Hepatocyte (in vitro differentiated cells): ENCODE results near the gene MIEF2. TPM values are rescaled to one million over a fixed set of nuclear protein-coding genes. Genes with fewer than 3 reads are reported as not detected.
"Not testable (repeated sequence)": the region's sequence is repeated elsewhere in the genome, so short reads cannot be mapped to it uniquely, and the experiment has no call there.

Experiments
- DNase-seq: peaks from one replicate; pipeline ENCODE4 v3.0.0-alpha.2; 2016; ENCODE audit warnings: low spot score
- H2AFZ ChIP-seq: fragments of 200-600 bp; sonication (generic); 2 replicates; pipeline ENCODE4 v1.6.0; 2016; ENCODE audit warnings: antibody characterized with exemption, mild to moderate bottlenecking
- H3K27ac ChIP-seq: fragments of 200-600 bp; sonication (generic); 2 replicates; pipeline ENCODE4 v1.5.1; 2016; ENCODE audit warnings: mild to moderate bottlenecking
- H3K27me3 ChIP-seq: fragments of 200-600 bp; sonication (generic); 2 replicates; pipeline ENCODE4 v1.6.1; 2016
- H3K36me3 ChIP-seq: fragments of 200-600 bp; sonication (generic); replicated peaks from 2 replicates; pipeline ENCODE4 v1.5.1; 2016; ENCODE audit warnings: low read depth; ENCODE audit not compliant: insufficient read depth
- H3K4me1 ChIP-seq: fragments of 200-600 bp; sonication (generic); 2 replicates; pipeline ENCODE4 v1.5.1; 2016; ENCODE audit warnings: mild to moderate bottlenecking, moderate library complexity; ENCODE audit not compliant: insufficient read depth
- H3K4me2 ChIP-seq: fragments of 200-600 bp; sonication (generic); 2 replicates; pipeline ENCODE4 v1.6.0; 2016
- H3K4me3 ChIP-seq: fragments of 200-600 bp; sonication (generic); 2 replicates; pipeline ENCODE4 v1.5.1; 2016; ENCODE audit warnings: mild to moderate bottlenecking
- H3K79me2 ChIP-seq: fragments of 200-600 bp; sonication (generic); 2 replicates; pipeline ENCODE4 v1.6.0; 2017; ENCODE audit warnings: mild to moderate bottlenecking
- H3K9me2 ChIP-seq: fragments of 200-600 bp; sonication (generic); replicated peaks from 2 replicates; pipeline ENCODE4 v1.6.0; 2017; ENCODE audit warnings: mild to moderate bottlenecking; ENCODE audit not compliant: insufficient read depth
- H3K9me3 ChIP-seq: fragments of 200-600 bp; sonication (generic); 2 replicates; pipeline ENCODE4 v1.5.1; 2016; ENCODE audit warnings: low read depth, mild to moderate bottlenecking
- H4K20me1 ChIP-seq: fragments of 200-600 bp; sonication (generic); 2 replicates; pipeline ENCODE4 v1.6.0; 2016; ENCODE audit warnings: mild to moderate bottlenecking; ENCODE audit not compliant: insufficient read depth, poor library complexity, severe bottlenecking
- CTCF ChIP-seq: fragments of 200-600 bp; sonication (generic); IDR thresholded peaks from 2 replicates; pipeline ENCODE4 v1.5.1; 2016; ENCODE audit warnings: antibody characterized with exemption, mild to moderate bottlenecking; ENCODE audit not compliant: poor library complexity
- EZH2 ChIP-seq: fragments of 200-600 bp; sonication (generic); IDR thresholded peaks from 2 replicates; pipeline ENCODE4 v1.6.1; 2016; ENCODE audit warnings: antibody characterized with exemption, mild to moderate bottlenecking, borderline replicate concordance
- EZH2phosphoT487 ChIP-seq: fragments of 200-600 bp; sonication (generic); IDR thresholded peaks from one replicate; pipeline ENCODE4 v1.6.1; 2018; ENCODE audit warnings: antibody characterized with exemption, mild to moderate bottlenecking, low read depth, moderate library complexity; ENCODE audit not compliant: unreplicated experiment, severe bottlenecking
- WGBS: methylation state at CpG from one replicate; pipeline ENCODE4 v1.1.6; 2016; ENCODE audit warnings: low lambda C conversion rate; ENCODE audit errors: missing lambda C conversion rate; 5-methylcytosine and 5-hydroxymethylcytosine counted together
- polyA plus RNA-seq: library from polyadenylated mRNA; unstranded; fragments of >200 nt; fragmentation: Nextera tagmentation; extraction: Ambion mirVana; gene quantifications from 2 replicates; pipeline ENCODE4 v1.2.1, GENCODE V29; 2016
- total RNA-seq: library from RNA; depleted of rRNA; stranded (reverse); fragments of >200 nt; gene quantifications from 2 replicates; pipeline ENCODE4 v1.2.3, GENCODE V29; 2014

Gene MIEF2
- total and polyA plus RNA-seq, 2 experiments from 2014 or later = 21.0 to 29.3 TPM

GRCh38 chr17:18291718-18292540 is 31.5 kb downstream of the MIEF2 start:
- Histone ChIP-seq H3K4me2 (no peak overlapping the region), H3K9me2 (no peaks in the 10 kb centered on the region), H3K9me3 (no peaks in the 10 kb centered on the region), H3K4me3 (no peak overlapping the region), H3K27ac (no peak overlapping the region), H2AFZ (no peak overlapping the region), H3K27me3 (no peaks in the 10 kb centered on the region), H3K4me1 (no peaks in the 10 kb centered on the region), H3K79me2 (no peaks in the 10 kb centered on the region), H3K36me3 (no peaks in the 10 kb centered on the region), H4K20me1 (no peaks in the 10 kb centered on the region)
- no peak for TF ChIP-seq CTCF
- no peak for TF ChIP-seq EZH2phosphoT487
- TF ChIP-seq EZH2 = no peak
- DNase-seq = no peak
- 86% methylated on average over 15 of the region's 15 CpGs for WGBS

GRCh38 chr17:18298061-18298460 is 37.6 kb downstream of the MIEF2 start:
- not testable (repeated sequence) for H3K4me3 ChIP-seq, H3K9me2 ChIP-seq, H3K79me2 ChIP-seq, H3K27me3 ChIP-seq, H3K9me3 ChIP-seq, H3K4me1 ChIP-seq, H3K4me2 ChIP-seq, H4K20me1 ChIP-seq, DNase-seq, H3K27ac ChIP-seq, H3K36me3 ChIP-seq, H2AFZ ChIP-seq
- no CpG with 5 or more reads among the region's 30 CpGs for WGBS

GRCh38 chr17:18300725-18301480 is 40.4 kb downstream of the MIEF2 start:
- H3K4me3 ChIP-seq = no peak overlapping the region
- H3K27ac ChIP-seq = no peak overlapping the region
- no peak overlapping the region for H2AFZ ChIP-seq
- no peaks in the 10 kb centered on the region for H3K79me2 ChIP-seq
- H3K9me2 ChIP-seq = no peaks in the 10 kb centered on the region
- WGBS = 88% methylated on average over 8 of the region's 8 CpGs
- H3K27me3 ChIP-seq = no peaks in the 10 kb centered on the region
- no peak overlapping the region for H3K4me2 ChIP-seq
- H3K36me3 ChIP-seq = no peaks in the 10 kb centered on the region
- H3K4me1 ChIP-seq = no peaks in the 10 kb centered on the region
- no peaks in the 10 kb centered on the region for H3K9me3 ChIP-seq
- no peak for DNase-seq
- TF ChIP-seq EZH2phosphoT487 (no peak), EZH2 (no peak), CTCF (no peak)
- H4K20me1 ChIP-seq = no peaks in the 10 kb centered on the region

- WGBS = 43% methylated on average over 13 of the region's 13 CpGs
- H4K20me1 ChIP-seq, H3K9me2 ChIP-seq, H3K9me3 ChIP-seq, H3K4me3 ChIP-seq, H3K4me2 ChIP-seq, DNase-seq, H3K36me3 ChIP-seq, H3K79me2 ChIP-seq, H3K27me3 ChIP-seq, H3K27ac ChIP-seq, H2AFZ ChIP-seq, H3K4me1 ChIP-seq: not testable (repeated sequence)
Measured at GRCh38 chr17:18303206-18303605, 42.7 kb downstream of the MIEF2 start.
